ENCODE measurements around the gene ARFIP2.

DNA sequence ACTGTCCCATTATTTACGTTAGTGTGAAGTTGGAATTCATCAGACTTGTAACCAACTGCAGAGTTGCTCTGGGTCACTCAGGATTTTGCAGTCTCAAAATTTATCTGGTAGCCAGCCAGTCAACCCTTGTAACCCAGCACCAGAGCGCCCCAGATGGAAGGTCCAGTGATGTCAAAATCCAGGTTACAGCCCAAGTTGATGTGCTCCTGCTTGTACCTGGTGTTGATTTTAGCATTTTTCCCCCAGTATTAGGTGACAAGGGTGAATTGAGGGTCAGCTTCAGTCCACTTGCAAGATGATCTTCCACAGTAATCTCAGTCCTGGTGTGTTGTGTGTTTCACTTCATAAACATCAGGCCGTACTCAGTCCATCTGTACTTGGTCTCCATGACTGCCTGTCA is 7.7 kb upstream of the ARFIP2 start:
- TF ChIP-seq TAF7 (optimal IDR thresholded peaks at IDR 0.05; ENCODE audit: borderline replicate concordance, low read depth, low read length) (no peak), RAD21 (IDR thresholded peaks at IDR 0.05 in 1 of 2, conservative IDR thresholded peaks at IDR 0.05 in 1 of 2; ENCODE audit: low read depth in 2 of 2, low read length in 2 of 2) (no peak), CEBPB (IDR thresholded peaks at IDR 0.05; ENCODE audit: low read depth, low read length) (no peak), CREB1 (IDR thresholded peaks at IDR 0.05) (no peak), CTCF (IDR thresholded peaks at IDR 0.05; ENCODE audit: control extremely low read depth in 1 of 3, insufficient read depth in 1 of 3, low read depth in 1 of 3, low read length in 3 of 3) (no peak), NANOG (IDR thresholded peaks at IDR 0.05; ENCODE audit: insufficient read depth, low read depth, low read length, poor library complexity, severe bottlenecking) (no peak), HDAC2 (IDR thresholded peaks at IDR 0.05; ENCODE audit: borderline replicate concordance in 1 of 2, low read depth in 2 of 2, low read length in 2 of 2) (no peak), EP300 (IDR thresholded peaks at IDR 0.05; ENCODE audit: borderline replicate concordance in 1 of 2, low read depth in 2 of 2, low read length in 2 of 2) (no peak), EZH2 (IDR thresholded peaks at IDR 0.05; ENCODE audit: low read depth, low read length, severe bottlenecking) (no peak), BACH1 (IDR thresholded peaks at IDR 0.05; ENCODE audit: low read length) (no peak)
